HG03025 (cell line): ENCODE measurements around the gene CELF4.

Experiments
- ATAC-seq: cut with Tn5 transposase; IDR thresholded peaks from one replicate; pipeline ENCODE4 v1.9.1; 2021; ENCODE audit warnings: mild to moderate bottlenecking, moderate library complexity; ENCODE audit not compliant: unreplicated experiment, low FRiP score

CELF4 gene

GRCh38 chr18:37499913-37500312 lies 65.7 kb downstream of the CELF4 start:
- ATAC-seq, result no peak

GRCh38 chr18:37499044-37499443 lies 66.6 kb downstream of the CELF4 start:
- ATAC-seq, result no peak

- ATAC-seq, result no peak
These were observed 67.6 kb downstream of the CELF4 start for GRCh38 chr18:37497853-37498518.

- no peak for ATAC-seq
These were observed 69.0 kb downstream of the CELF4 start for GRCh38 chr18:37496568-37496967.

GRCh38 chr18:37495354-37495753 lies 70.2 kb downstream of the CELF4 start:
- no peak for ATAC-seq

GRCh38 chr18:37494406-37494805 lies 71.2 kb downstream of the CELF4 start:
- ATAC-seq, result no peak

GRCh38 chr18:37493352-37493935 lies 72.2 kb downstream of the CELF4 start:
- ATAC-seq, result no peak

GRCh38 chr18:37492952-37493351 lies 72.6 kb downstream of the CELF4 start:
- ATAC-seq, result no peak

GRCh38 chr18:37491526-37491925 lies 74.1 kb downstream of the CELF4 start:
- ATAC-seq, result no peak

GRCh38 chr18:37489998-37490397 lies 75.6 kb downstream of the CELF4 start:
- ATAC-seq, result no peak

- no peak for ATAC-seq
These were observed 76.6 kb downstream of the CELF4 start for GRCh38 chr18:37489011-37489410.

- ATAC-seq, result no peak
These were observed 78.2 kb downstream of the CELF4 start for GRCh38 chr18:37487400-37487867.

- ATAC-seq, result no peak
These were observed 78.8 kb downstream of the CELF4 start for GRCh38 chr18:37486848-37487247.

GRCh38 chr18:37484983-37485834 lies 80.4 kb downstream of the CELF4 start:
- ATAC-seq, result no peak

GRCh38 chr18:37483984-37484819 lies 81.4 kb downstream of the CELF4 start:
- ATAC-seq, result no peak

GRCh38 chr18:37483221-37483971 lies 82.2 kb downstream of the CELF4 start:
- no peak for ATAC-seq

GRCh38 chr18:37482433-37482832 lies 83.2 kb downstream of the CELF4 start:
- no peak for ATAC-seq

- no peak for ATAC-seq
These were observed 83.6 kb downstream of the CELF4 start for GRCh38 chr18:37482002-37482401.

GRCh38 chr18:37481491-37481890 lies 84.1 kb downstream of the CELF4 start:
- no peak for ATAC-seq

- no peak for ATAC-seq
These were observed 84.5 kb downstream of the CELF4 start for GRCh38 chr18:37481072-37481471.
